Eye (tissue), 1 donor: Measurements from ENCODE around the gene CLCF1.
"Not testable (repeated sequence)": the region's sequence is repeated elsewhere in the genome, so short reads cannot be mapped to it uniquely, and the experiment has no call there.

Experiments used
- DNase-seq: peaks from one replicate; pipeline ENCODE4 v3.0.0-alpha.2; 2015

The CLCF1 gene

DNA sequence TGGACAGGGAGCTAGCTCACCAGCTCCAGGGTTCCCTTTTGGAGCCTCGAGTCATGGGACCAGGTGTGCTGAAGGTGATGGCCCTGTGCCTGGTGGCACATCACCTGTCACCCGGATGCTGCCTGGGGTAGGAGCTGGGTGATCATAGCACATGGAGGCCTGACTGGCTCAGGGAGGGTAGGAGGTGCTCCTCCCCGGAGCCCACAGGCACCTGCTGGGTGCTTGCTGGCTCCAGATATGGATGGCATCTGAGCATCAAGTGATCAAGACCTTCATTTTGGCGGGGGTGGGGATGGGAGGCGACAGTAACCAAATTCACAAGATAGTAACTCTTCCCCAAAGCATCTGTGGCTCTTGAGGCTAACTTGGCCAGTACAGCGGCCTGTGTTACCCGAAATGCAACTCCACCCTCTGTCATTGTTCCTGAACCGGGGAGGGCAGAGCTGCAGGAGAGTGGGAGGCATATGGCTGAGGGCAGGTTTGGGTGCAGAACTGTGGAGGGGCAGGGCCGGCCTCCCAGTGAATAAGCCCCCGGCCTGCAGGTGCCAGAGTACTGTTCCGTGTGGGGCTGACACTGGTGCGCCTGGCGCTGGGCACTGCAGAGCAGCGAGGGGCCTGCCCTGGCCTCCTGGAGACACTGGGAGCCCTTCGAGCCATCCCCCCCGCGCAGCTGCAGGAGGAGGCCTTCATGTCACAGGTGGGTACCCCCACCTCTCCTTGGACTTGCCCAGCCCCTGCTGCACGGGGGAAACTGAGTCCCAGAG lies 35.2 kb upstream of the CLCF1 start:
- DNase-seq = no peak

DNA sequence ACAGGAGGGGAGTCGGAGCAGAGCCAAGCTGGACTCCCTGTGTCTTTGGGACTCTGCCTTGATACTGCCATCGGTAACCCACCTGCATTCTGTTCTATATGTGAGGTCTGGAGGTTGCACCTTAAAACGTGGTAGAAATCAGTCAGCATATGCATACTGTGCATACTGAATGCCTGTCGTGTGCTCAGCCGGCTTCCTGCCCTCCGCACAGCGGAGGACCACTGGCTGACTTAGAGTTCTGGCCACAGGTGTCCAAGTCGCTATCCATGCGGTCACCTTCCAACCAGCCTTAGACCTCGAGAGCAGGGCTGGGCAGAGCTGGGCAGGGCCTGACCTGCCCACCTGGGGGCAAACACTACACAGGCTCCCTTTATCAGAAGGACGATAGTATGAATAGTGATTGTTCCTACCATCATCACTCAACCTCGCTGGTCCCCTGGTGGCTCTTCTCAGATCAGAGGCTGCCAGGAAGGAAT lies 34.3 kb upstream of the CLCF1 start:
- DNase-seq = no peak

DNA sequence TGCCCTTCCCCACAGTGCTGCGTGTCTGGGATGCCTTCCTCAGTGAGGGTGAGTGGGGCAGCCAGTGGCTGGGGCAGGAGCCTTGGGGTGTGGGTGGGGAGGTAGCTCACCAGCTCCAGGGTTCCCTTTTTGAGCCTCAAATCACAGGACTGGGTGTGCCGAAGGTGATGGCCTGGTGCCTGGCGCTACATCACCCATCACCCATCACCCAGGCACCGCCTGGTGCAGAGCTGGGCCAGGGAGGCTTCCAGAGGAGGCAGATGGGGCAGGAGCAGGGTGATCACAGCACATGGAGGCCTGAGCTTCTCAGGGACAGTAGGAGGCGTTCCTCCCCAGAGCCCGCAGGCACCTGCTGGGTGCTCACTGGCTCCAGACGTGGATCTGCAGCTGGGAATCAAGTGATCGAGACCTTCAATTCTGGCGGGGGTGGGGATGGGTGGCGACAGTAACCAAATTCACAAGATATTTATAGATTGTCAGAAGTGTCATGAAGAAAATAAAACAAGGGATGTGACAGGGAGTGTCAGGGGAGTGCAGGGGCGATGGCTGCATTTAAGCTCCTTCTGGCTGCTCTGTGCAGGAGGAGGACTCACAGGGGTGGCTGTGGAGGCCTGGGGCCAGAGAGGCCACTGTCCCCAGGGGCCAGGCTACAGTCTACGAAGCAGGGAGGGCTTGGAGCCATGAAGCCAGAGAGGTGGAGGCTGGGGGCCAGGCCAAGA lies 33.7 kb upstream of the CLCF1 start:
- no peak for DNase-seq

DNA sequence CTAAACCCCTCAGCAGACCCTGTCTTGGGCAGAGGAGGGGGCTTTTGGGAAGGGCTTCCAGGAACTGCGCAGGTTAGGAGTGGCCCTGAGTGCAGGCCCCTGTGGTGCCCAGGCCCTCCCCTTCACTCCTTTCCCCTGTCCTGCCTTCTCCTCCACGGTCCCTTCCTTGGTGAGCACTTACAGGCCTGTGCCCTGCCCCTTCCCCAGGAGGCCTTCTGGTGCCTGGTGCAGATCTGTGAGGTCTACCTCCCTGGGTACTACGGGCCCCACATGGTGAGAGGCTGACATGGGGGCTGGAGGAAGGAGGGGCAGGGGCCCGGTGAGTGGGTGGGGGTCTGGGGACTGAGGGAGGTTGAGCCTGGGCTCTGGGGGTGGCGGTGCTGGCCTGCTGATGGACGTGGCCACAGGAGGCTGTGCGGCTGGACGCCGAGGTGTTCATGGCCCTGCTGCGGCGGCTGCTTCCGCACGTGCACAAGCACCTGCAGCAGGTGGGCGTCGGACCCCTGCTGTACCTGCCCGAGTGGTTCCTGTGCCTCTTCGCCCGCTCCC lies 33.1 kb upstream of the CLCF1 start:
- no peak for DNase-seq

DNA sequence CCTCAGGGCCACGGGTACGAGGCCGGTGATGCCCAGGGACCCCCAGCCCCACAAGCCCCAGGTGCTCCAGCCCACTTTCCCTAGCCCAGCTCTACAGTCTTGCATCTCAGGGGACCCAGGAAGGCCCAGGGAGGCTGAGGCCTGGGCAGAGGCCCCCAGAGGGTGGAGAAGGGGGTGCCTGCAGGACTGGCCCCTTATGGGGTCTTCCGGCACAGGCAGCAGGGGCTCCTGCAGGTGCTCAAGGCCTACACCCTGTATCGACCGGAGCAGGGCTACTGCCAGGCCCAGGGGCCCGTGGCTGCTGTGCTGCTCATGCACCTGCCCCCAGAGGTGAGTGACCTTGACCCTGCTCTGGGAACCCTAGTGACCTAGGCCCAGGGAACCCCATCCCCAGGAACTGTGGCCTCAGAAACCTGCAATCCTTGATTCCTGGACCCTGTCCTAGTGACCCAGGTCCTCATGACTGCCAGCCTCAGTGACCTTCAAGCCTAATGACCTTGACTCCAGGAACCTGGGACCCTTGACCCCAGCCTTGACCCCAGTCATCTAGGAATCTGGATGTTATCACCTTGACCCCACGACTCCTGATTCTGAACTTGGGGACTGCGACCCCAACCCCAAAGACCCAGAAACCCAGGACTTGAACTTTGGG lies 32.4 kb upstream of the CLCF1 start:
- no peak for DNase-seq

DNA sequence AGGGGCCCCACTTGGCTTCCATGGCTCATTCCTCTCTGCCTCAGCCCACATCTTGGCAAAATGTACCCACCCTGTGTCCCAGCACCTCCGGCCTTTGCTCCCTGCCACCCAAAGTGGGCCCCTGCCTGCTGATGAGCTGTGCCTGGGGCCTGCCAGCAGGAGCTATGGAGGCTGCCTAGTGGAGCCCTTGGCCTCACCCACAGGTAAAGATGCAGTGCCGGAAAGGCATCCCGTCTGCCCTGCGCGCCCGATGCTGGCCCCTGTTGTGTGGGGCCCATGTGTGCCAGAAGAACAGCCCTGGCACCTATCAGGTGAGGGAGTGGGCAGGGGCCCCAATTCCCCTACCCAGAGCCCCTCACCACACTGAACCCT lies 31.8 kb upstream of the CLCF1 start:
- no peak for DNase-seq

DNA sequence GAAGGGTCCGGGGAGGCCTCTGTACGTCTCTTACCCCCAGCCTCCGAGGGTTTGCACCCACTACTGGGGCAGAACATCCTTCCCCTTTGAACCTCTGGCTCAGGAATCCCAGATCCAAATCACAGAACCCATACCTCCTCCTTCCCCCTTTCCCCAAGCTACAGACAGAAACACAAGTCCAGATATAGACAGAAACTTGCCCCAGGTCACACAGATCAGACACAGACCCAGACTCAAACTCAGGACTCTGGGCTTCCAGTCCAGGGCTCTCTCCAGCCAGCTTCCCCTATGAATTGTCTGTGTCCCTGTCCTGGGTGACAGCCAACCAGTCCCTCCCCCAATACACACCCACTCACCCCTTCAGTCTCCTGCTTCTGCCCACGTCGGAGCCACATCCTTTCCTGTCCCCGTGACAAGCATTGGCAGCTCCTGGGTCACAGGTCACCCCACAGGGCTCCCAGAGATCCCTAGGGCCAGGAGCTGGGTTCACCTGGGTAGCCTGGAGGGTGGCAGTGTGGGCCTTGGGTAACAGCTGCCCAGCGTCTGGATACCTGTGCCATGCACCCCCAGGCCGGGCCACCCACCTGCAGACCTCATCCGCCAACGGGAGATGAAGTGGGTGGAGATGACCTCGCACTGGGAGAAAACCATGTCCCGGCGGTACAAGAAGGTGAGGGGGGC lies 31.3 kb upstream of the CLCF1 start:
- no peak for DNase-seq

DNA sequence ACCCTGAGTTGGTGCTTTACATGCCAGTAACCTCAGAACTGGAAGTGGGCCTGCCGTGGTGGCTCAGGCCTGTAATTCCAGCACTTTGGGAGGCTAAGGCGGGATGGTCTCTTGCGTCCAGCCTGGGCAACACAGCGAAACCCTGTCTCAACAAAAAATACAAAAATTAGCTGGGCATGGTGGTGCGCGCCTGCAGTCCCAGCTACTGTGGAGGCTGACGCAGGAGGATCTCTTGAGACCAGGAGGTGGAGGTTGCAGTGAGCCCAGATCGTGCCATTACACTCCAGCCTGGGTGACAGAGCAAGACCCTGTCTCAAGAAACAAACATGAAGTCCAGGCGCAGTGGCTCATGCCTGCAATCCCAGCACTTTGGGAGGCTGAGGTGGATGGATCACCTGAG lies 29.7 kb upstream of the CLCF1 start:
- not testable (repeated sequence) for DNase-seq

DNA sequence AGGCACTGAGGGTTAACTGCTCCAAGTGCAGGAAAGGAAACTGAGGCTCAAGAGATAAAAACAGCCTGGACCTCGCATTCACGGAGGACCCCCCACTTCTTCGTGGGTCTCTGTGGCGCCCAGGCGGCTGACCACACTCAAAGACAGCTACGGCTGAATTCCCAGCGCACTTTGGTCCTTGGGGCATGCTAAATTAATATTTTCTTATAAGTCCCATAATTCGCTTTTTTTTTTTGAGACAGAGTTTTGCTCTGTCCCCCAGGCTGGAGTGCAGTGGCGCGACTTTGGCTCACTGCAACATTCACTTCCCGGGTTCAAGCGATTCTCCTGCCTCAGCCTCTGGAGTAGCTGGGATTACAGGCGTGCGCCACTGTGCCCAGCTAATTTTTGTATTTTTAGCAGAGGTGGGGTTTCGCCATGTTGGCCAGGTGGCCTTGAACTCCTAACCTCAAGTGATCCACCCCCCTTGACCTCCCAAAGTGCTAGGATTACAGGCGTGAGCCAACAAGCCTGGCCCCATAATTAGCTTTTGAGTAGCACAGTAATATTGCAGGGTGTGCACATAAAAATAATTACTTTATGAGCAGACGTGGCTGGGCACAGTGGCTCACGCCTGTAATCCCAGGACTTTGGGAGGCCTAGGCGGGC lies 28.9 kb upstream of the CLCF1 start:
- not testable (repeated sequence) for DNase-seq

DNA sequence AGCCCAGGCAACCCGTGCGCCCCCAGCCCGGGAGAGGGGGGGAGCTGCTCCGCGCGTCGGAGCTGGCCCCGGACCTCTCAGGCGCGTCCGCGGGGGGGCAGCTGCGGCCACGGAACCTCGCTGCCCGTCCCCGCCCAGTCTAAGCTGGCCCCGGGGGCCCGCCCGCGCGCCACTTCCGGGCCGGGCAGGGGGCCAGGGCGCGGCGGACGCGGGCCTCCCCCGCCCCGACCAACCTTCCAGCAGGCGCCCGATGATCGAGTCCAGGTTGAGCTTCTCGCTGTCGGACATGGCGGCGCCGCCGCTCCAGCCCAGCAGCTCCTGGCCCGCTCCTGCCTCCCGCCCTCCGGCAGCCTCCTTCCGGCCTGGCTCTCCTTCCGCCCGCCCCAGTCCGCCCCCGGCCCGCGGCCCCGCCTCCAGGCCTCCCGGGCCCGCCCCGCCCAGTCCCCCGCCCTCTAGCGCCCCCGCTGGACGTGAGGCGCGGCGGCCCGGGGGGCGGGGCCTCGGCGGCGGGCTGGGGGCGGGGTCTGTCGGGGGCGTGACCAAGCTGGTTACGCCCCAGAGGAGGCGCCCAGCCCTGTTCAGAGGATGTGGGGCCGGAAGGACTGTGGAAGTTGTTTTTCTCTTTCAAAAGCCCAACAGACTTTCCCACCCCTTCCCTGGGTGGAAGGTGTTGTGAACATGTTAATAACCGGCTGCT lies 28.2 kb upstream of the CLCF1 start, which contains the start of gene PPP1CA:
Gene PPP1CA (minus strand): TSS at position 364 of the 697 bp plus-strand sequence. CDS start 76 bp downstream, at position 288.
- peak; percentile 95 for DNase-seq

DNA sequence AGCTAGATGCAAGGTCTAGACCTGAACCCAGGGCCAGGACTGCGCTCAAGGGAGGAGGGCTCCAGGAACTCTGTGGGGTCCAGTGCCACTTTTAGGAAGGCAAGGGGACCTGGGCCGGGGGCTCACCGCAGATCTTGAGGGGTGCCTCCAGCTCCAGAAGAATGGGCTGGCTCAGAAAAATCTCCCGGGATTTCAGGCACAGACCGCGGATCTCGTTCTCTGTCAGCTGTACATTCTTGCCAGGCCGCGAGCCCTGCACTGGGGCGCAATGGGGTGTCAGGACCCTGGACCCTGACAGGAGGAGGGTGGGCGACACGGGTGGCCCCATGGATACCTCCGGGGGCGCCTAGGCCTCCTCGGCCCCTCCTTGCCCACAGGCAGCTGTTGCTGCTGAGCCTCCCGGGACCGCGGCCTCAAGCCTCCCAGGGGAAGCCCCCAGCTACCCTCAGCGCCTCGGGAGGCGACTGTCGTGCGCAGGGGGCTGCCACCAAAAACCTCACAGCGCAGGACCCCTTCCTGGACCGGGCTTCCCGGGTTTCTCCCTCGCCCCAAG lies 27.6 kb upstream of the CLCF1 start:
- DNase-seq = no peak

DNA sequence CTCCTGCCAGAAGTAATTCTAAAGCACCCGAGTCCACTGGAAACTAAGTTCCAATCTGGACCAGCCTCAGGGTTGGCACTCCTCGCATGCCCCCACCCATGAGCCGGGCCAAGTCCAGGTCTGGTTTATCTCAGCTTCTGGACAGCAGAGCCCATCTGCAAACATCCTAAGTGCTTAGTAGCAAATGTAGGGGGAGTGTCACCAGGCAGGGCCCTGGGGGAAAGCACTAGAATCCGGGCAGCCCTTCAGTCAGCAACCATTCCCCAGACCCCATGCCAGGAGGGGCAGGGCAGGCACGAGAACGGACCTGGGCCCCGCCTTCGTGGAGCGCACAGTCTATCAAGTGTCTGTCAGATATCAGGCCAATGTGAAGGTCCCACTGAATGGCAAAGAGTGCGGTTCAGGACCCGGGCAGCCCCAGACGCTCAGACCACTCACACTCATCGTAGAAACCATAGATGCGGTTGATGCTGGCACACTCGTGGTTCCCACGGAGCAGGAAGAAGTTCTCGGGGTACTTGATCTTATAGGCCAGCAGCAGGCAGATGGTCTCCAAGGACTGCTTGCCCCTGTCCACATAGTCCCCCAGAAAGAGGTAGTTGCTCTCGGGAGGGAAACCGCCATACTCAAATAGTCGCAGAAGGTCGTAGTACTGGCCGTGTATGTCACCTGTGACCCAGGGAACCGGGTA lies 27.0 kb upstream of the CLCF1 start:
- DNase-seq = no peak

DNA sequence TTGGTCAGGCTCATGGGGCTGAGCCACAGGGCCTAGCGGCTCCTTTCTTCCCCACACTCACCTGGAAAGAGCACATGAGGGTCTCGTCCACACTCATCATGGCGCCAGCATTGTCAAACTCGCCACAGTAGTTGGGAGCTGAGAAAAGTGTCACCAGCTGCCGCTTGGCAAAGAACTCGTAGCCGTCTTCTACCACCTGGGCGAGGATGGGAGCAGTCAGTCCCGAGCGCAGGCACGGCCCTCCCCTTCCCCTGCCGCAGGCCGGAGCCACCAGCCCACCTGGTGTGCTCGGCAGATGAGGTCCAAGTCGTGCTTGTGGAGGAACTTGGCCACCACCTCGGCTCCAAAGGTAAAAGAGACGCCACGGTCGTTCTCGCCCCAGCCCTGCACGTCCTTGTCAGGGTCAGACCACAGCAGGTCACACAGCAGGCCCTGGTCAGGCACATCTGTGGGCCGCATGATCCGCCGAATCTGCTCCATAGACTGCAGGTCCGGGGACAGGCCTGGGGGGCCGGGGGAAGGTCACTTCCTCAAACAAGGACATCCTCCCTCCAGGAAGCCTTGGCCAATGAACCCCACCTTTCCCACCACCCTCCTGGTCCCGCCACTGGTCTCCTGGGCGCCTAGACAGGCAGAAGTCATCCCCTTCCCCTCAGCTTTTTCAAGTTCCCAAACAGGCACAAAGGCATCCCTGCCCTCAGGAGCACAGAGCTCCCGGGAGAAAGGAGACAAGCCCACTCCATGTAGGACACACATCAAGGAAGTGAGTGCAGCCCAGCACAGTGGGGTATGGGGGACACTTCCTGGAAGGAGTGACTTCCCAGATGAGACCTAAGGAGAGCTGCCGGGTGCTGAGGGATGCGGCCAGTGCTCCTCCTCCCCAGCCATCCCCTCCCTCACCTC lies 25.5 kb upstream of the CLCF1 start:
- no peak for DNase-seq

DNA sequence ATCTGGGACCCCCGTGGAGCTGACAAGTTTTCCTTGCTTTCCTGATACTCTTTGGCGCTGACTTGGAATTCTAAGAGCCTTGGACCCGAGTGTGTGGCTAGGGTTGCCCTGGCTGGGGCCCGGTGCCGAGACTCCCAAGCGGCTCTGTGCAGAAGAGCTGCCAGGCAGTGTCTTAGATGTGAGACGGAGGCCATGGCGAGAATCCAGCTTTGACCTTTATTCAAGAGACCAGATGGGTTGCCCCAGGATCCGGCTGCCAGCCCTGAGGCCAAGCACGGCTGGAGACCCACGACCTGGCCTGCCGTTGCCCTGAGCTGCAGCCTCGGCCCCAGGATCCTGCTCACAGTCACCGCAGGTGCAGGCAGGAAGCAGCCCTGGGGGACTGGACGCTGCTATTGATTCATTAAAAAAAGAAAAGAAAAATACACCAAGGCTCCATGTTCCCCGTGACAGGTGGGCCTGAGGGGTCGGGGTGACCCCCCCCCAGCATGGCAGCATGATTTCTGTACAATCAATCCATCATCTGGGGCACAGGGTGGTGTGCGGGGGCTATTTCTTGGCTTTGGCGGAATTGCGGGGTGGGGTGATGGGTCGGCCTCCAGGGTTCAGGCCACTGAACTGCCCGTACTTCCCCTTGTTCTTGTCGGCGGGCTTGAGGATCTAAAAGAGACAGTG lies 24.7 kb upstream of the CLCF1 start:
- DNase-seq = no peak

DNA sequence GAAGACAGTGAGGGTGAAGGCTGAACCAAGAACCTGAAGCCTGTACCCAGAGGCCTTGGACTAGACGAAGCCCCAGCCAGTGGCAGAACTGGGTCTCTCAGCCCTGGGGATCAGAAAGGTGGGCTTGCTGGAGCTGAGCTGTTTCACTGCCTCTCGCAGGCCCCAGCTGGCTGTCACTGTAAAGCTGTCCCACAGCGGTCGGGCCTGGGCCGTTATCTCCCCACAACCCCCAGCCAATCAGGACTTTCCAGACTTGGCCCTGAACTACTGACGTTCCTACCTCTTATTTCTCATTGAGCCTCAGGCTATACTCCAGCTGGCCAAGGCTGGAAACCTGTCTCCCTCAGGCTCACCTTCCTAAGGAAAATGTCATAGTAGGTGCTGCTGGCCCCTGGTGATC lies 24.1 kb upstream of the CLCF1 start:
- no peak for DNase-seq

DNA sequence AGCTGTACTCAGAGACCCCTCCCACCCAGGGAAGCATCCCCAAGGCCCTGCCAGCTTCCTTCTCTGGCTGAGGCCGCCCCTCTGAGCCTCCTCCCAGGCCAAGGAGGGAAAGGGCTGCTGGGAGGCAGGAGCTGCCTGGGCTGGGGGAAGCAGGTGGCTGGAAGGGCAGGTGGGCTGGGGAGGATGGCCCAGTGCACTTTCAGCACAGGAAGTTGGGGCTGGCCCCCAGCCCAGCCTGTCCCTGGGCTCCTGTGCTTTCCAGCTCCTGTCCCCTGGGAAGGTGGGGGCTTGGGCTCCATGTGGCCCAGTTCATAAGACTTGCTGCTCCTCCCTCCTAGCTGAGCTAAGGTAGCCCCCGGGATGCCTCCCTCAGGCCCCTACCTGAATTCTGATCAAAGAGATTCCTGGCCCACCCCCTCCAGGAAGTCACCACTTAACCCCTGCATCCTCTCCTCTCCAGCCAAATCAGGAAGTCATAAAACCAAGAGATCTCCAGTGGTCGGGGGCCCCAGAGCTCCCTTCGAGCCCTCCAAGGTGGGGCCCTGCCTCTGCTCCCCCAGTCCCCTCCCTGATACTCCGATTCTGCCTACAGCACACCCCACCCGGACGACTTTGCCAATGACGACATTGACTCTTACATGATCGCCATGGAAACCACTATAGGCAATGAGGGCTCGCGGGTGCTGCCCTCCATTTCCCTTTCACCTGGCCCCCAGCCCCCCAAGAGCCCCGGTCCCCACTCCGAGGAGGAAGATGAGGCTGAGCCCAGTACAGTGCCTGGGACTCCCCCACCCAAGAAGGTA lies 23.4 kb upstream of the CLCF1 start:
- no peak for DNase-seq

DNA sequence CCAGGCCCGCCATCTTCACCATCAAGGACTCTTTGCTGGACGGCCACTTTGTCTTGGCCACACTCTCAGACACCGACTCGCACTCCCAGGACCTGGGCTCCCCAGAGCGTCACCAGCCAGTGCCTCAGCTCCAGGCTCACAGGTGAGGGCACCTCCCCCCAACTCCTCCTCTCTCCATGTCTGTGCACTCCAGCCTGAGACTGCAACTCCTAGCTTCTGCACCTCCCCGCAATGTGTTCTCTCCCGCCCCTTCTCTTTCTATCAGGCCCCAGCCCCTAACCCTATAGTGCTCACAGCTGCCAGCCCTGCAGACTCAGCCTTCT lies 22.8 kb upstream of the CLCF1 start:
- DNase-seq = no peak

DNA sequence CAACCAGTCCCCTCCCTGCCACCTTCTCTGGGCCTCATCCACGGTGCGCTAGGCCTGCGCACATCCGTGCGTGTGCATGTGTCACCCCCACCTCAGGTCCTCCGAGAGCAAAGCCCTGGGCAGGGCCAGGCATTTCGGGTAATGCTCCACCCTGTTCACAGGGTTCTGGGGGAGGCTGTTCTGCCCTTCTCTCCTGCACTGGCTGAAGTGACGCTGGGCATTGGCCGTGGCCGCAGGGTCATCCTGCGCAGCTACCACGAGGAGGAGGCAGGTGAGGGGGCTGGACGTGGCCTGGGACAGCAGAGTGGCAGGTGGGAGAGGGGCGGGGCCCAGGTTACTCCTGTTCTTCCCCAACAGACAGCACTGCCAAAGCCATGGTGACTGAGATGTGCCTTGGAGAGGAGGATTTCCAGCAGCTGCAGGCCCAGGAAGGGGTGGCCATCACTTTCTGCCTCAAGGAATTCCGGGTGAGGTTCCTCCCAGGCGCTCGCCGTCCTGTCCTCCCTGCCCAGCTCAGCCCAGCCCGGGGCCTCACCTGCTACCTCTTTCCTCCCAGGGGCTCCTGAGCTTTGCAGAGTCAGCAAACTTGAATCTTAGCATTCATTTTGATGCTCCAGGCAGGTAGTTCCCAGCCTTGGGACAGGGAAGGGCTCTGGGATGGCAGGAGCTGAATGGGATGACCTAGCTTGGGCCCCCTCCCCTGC lies 22.3 kb upstream of the CLCF1 start:
- DNase-seq = no peak
